GM12875 (cell line): ENCODE results near the gene PGC.

Experiments used
- H3K4me3 ChIP-seq: one replicate; pipeline ENCODE4 v1.5.1; 2011; ENCODE audit warnings: low read depth, low read length, control low read depth
- CTCF ChIP-seq: IDR thresholded peaks from 2 replicates; pipeline ENCODE4 v1.5.1; 2011; ENCODE audit warnings: low read depth, mild to moderate bottlenecking, control low read depth, inconsistent platforms, low read length, moderate library complexity, borderline replicate concordance; ENCODE audit not compliant: insufficient read depth

Gene PGC

GRCh38 chr6:41731561-41732086 is 15.6 kb downstream of the PGC start:
- no peak for TF ChIP-seq CTCF
- peak overlapping the region; percentile 70 for H3K4me3 ChIP-seq

GRCh38 chr6:41730531-41731436 is 16.4 kb downstream of the PGC start:
- TF ChIP-seq CTCF, result no peak
- peak overlapping the region; percentile 70 for H3K4me3 ChIP-seq

- no peak for TF ChIP-seq CTCF
- H3K4me3 ChIP-seq, result no peak overlapping the region
These were observed 17.6 kb downstream of the PGC start for GRCh38 chr6:41729624-41730023.

DNA sequence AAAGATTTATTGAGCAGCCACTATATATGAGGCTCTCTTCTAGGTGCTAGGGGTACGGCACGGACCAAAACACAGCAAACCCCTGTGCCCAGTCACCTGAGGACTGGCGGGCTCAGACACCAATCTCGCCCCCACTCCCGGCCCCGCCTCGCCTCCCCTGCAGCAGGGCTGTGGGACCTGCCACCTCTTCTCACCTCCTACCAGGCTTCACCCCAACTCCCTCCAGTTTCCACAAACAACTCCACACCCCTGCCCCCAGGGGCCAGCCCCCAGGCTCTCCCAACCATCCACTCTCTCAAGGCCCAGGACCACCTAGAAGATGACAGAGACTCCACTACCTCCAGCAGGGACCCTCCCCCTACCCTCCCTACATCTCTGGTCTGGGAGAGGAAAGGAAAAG is 18.2 kb downstream of the PGC start:
- TF ChIP-seq CTCF, result no peak
- H3K4me3 ChIP-seq, result no peak overlapping the region

DNA sequence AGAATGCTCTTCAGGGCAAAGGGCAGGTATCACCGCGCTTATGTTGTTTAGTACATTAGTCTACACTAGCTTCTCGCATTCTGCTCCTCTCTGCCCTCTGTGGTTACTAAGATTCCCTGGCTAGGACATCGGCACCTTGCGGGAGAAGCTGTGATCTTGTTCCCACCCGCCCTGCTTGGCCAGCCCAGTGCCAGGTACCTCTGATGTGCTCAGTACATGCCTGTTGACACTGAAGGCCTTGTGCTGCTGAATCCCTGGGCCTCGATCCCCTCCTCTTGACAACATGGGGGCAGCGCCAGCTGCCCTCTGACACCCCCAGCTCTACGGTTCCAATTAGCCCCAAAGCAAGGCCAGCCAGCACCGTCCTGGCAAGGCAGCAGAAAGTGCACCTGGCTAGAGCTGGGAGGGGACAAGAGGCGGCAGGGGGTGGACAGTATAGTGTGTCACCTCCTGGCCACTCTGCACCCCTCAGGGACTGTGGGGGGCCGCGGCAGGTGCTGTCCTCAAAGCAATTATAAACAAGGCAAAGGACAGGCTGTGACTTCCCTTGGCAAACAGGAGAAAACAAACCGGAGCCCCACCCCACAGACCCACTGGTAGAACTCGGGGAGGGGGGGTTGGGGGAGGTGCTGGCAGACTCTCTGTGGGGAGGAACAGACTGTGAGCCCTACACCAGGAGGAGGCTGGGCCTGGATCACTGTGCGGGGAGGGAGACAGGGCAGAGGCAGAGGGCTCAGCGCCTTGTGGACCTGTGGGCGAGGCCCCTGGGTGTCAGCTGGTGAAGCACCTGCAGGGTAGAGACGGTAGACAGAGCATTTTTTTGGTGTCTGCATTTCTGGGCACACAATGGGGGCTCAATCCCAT is 18.9 kb downstream of the PGC start:
- no peak overlapping the region for H3K4me3 ChIP-seq
- no peak for TF ChIP-seq CTCF

GRCh38 chr6:41727705-41728072 is 19.5 kb downstream of the PGC start:
- TF ChIP-seq CTCF, result no peak
- H3K4me3 ChIP-seq, result no peak overlapping the region
